Brain microvascular endothelial cell (primary cell): ENCODE data around the gene SLC6A20.
A peak's percentile ranks its signal among the peaks of the same experiment; 100 is the strongest.

ENCODE experiments used
- DNase-seq: peaks from one replicate; pipeline ENCODE4 v3.0.0-alpha.2; 2020
- H3K27ac ChIP-seq: fragments of 250-450 bp; sonication (Bioruptor Pico); 2 replicates; pipeline ENCODE4 v1.5.1; 2020; ENCODE audit warnings: mild to moderate bottlenecking, moderate library complexity
- H3K27me3 ChIP-seq: fragments of 250-450 bp; sonication (Bioruptor Pico); replicated peaks from 2 replicates; pipeline ENCODE4 v1.5.1; 2020; ENCODE audit warnings: mild to moderate bottlenecking
- H3K36me3 ChIP-seq: fragments of 250-450 bp; sonication (Bioruptor Pico); replicated peaks from 2 replicates; pipeline ENCODE4 v1.5.1; 2020; ENCODE audit warnings: mild to moderate bottlenecking
- H3K4me3 ChIP-seq: 2 replicates; pipeline ENCODE4 v1.5.1; 2011; ENCODE audit warnings: low read depth, mild to moderate bottlenecking, control low read depth, low read length, moderate library complexity
- CTCF ChIP-seq: IDR thresholded peaks from 2 replicates; pipeline ENCODE4 v1.5.1; 2011; ENCODE audit warnings: low read depth, mild to moderate bottlenecking, moderate library complexity, low read length, control low read depth, inconsistent platforms; ENCODE audit errors: missing control alignments
- in situ Hi-C: cut with HindIII; loops from 2 replicates; pipeline ENCODE4 v1.10.0; 2017; ENCODE audit warnings: low sequenced_read_pairs, low pct_ligation_motif_present

The SLC6A20 gene

DNA sequence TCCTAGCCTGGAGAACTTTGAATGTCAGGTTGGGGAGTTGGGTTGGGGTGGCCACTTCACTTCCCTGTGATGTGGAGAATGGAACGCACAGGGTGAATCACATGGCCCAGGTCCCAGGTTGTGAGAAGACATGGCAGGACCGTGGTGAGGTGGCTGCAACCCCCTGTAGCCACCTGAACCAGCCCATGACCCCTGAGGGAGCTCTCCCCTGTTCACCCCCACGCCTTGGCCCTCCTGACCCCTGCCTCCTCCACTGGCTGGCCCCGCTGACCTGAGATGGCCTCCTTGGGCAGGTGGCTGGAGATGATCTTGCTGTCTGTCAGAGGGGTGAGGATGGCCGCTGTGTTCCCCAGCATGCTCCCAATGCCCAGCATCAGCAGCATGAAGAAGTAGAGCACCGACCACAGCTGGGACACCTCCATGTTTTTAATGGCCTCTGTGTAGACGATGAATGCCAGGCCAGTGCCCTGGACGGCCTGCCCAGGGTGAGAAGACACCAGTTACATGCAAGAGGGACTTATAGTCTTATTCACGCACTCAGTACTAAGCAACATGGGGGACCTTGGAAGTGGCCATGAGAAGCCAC lies 31.0 kb downstream of the SLC6A20 start:
- no peak for DNase-seq
- TF ChIP-seq CTCF = no peak
- in situ Hi-C loops = loop anchor here (25.0 kb wide), 1 partner anchor 297 kb away; no protein-coding TSS in a partner anchor
- Histone ChIP-seq H3K36me3 (no peaks in the 10 kb centered on the region), H3K27ac (no peak overlapping the region), H3K27me3 (peaks cover 8% of the 10 kb centered on the region), H3K4me3 (no peak overlapping the region)

GRCh38 chr3:45763303-45763675 lies 33.0 kb downstream of the SLC6A20 start:
- H3K4me3 ChIP-seq = no peak overlapping the region
- DNase-seq = no peak
- TF ChIP-seq CTCF = no peak
- peaks cover 1% of the 10 kb centered on the region for H3K27me3 ChIP-seq
- no peaks in the 10 kb centered on the region for H3K36me3 ChIP-seq
- no peak overlapping the region for H3K27ac ChIP-seq
- in situ Hi-C loops = loop anchor here (25.0 kb wide), 1 partner anchor 299 kb away; no protein-coding TSS in a partner anchor

DNA sequence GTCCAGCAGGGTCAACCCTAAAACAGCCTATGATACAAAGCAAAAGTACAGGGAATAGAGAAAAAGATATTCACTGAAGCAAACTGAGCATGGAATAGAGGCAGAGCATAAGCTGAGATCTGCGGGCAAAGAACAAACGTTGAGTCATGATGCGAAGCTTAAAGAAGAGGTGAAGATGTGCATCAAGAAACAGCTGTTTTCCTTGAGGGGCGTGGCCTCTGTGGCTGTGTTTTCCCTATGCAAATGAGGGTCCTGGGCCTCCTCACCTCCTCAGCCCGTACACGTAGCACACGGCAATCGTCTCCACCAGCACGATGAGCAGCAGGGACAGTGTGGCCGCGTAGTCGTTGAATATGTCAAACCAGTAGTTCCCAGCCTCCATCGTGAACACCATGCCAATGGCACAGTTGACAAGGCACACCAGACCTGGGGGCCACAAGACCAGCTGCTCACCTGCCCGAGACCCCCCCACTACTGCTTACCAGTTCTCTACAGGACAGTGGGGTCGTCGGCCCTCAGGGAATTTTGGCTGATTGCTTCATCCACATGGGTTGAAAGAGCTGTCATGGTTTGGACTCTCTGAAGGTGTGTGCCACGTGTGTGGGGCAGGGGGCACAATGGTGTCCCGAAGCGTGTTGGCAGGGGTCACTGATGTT lies 33.6 kb downstream of the SLC6A20 start:
- H3K27me3 ChIP-seq = peaks cover 1% of the 10 kb centered on the region
- in situ Hi-C loops = loop anchor here (25.0 kb wide), 1 partner anchor 300 kb away; no protein-coding TSS in a partner anchor
- TF ChIP-seq CTCF = no peak

GRCh38 chr3:45761831-45762230 lies 34.5 kb downstream of the SLC6A20 start:
- Histone ChIP-seq H3K36me3 (no peaks in the 10 kb centered on the region), H3K27me3 (peaks cover 1% of the 10 kb centered on the region), H3K27ac (no peak overlapping the region), H3K4me3 (no peak overlapping the region)
- no peak for DNase-seq
- in situ Hi-C loops = loop anchor here (25.0 kb wide), 1 partner anchor 300 kb away; no protein-coding TSS in a partner anchor
- no peak for TF ChIP-seq CTCF

More for the DNA sequence above, 33.6 kb downstream of the SLC6A20 start:
- H3K36me3 ChIP-seq = no peaks in the 10 kb centered on the region
- H3K27ac ChIP-seq = no peak overlapping the region
- H3K4me3 ChIP-seq = no peak overlapping the region
- no peak for DNase-seq

- in situ Hi-C loops = loop anchor here (25.0 kb wide), 1 partner anchor 301 kb away; no protein-coding TSS in a partner anchor
- H3K36me3 ChIP-seq = no peaks in the 10 kb centered on the region
- TF ChIP-seq CTCF = peak; percentile 93
- no peaks in the 10 kb centered on the region for H3K27me3 ChIP-seq
- H3K27ac ChIP-seq = no peak overlapping the region
- no peak overlapping the region for H3K4me3 ChIP-seq
- peak; percentile 36 for DNase-seq
Measured at GRCh38 chr3:45760878-45761711, 35.2 kb downstream of the SLC6A20 start.
